Measurements from ENCODE around the gene ARHGAP32.

ARHGAP32 gene

GRCh38 chr11:128947773-128948172 is 244.4 kb downstream of the ARHGAP32 start:
- DNase-seq, result no peak
- H3K9me3 ChIP-seq (ENCODE audit: severe bottlenecking), result no peaks in the 10 kb centered on the region

GRCh38 chr11:128946648-128947047 is 245.5 kb downstream of the ARHGAP32 start:
- Histone ChIP-seq H3K4me3 (ENCODE audit: low read depth, low read length) (no peak overlapping the region), H3K27ac (no peak overlapping the region), H3K27me3 (ENCODE audit: insufficient read depth, low read depth, severe bottlenecking) (no peaks in the 10 kb centered on the region), H3K9me3 (ENCODE audit: severe bottlenecking) (no peaks in the 10 kb centered on the region), H3K36me3 (no peaks in the 10 kb centered on the region)
- no peak for TF ChIP-seq CTCF (IDR thresholded peaks at IDR 0.05; ENCODE audit: low read depth, low read length)
- DNase-seq, result no peak

More at GRCh38 chr11:128947773-128948172, 244.4 kb downstream of the ARHGAP32 start:
- H3K4me3 ChIP-seq (ENCODE audit: low read depth, low read length), result no peak overlapping the region
- TF ChIP-seq CTCF (IDR thresholded peaks at IDR 0.05; ENCODE audit: low read depth, low read length), result no peak
- H3K27ac ChIP-seq, result no peak overlapping the region
- no peaks in the 10 kb centered on the region for H3K27me3 ChIP-seq (ENCODE audit: insufficient read depth, low read depth, severe bottlenecking)
- H3K36me3 ChIP-seq, result no peaks in the 10 kb centered on the region

GRCh38 chr11:128943428-128943976 is 248.6 kb downstream of the ARHGAP32 start:
- TF ChIP-seq CTCF (IDR thresholded peaks at IDR 0.05; ENCODE audit: low read depth, low read length), result no peak
- Histone ChIP-seq H3K27ac (no peak overlapping the region), H3K4me3 (ENCODE audit: low read depth, low read length) (no peak overlapping the region), H3K9me3 (ENCODE audit: severe bottlenecking) (no peaks in the 10 kb centered on the region), H3K27me3 (ENCODE audit: insufficient read depth, low read depth, severe bottlenecking) (no peaks in the 10 kb centered on the region), H3K36me3 (no peaks in the 10 kb centered on the region)
- DNase-seq, result no peak

- TF ChIP-seq CTCF (IDR thresholded peaks at IDR 0.05; ENCODE audit: low read depth, low read length), result no peak
- H3K27me3 ChIP-seq (ENCODE audit: insufficient read depth, low read depth, severe bottlenecking), result no peaks in the 10 kb centered on the region
- DNase-seq, result no peak
- no peak within 1 kb of the TSS for H3K4me3 ChIP-seq (ENCODE audit: low read depth, low read length)
- no peaks in the 10 kb centered on the region for H3K9me3 ChIP-seq (ENCODE audit: severe bottlenecking)
- no peak within 1 kb of the TSS for H3K27ac ChIP-seq
- H3K36me3 ChIP-seq, result no peaks in the 10 kb centered on the region
These were observed 249.2 kb downstream of the ARHGAP32 start, which contains the start of gene TP53AIP1 for GRCh38 chr11:128942817-128943427. TP53AIP1 (minus strand) TSS chr11:128942871; CDS start chr11:128937818, 5,053 bp downstream.

- Histone ChIP-seq H3K4me3 (ENCODE audit: low read depth, low read length) (no peak overlapping the region), H3K27ac (no peak overlapping the region), H3K36me3 (no peaks in the 10 kb centered on the region), H3K27me3 (ENCODE audit: insufficient read depth, low read depth, severe bottlenecking) (no peaks in the 10 kb centered on the region), H3K9me3 (ENCODE audit: severe bottlenecking) (no peaks in the 10 kb centered on the region)
- TF ChIP-seq CTCF (IDR thresholded peaks at IDR 0.05; ENCODE audit: low read depth, low read length), result no peak
- DNase-seq, result no peak
These were observed 249.9 kb downstream of the ARHGAP32 start for GRCh38 chr11:128942272-128942612.

Data from WERI-Rb-1 (cell line).